Neural cell (in vitro differentiated cells): Measurements from ENCODE around the gene SLC2A4RG. TPM values are rescaled to one million over a fixed set of nuclear protein-coding genes. Genes with fewer than 3 reads are reported as not detected.

ENCODE experiments used
- H2AFZ ChIP-seq: fragments of 200-600, 300-800 bp; sonication (generic), shearing (Covaris generic); 2 replicates; pipeline ENCODE4 v1.6.0; 2014; ENCODE audit warnings: low read depth, mild to moderate bottlenecking, antibody characterized with exemption, low read length, moderate library complexity
- H3F3A ChIP-seq: fragments of 200-600 bp; shearing (Covaris generic); 2 replicates; pipeline ENCODE4 v1.6.1; 2016; ENCODE audit warnings: mild to moderate bottlenecking, moderate library complexity, mixed read lengths, antibody characterized with exemption, low read length; ENCODE audit not compliant: insufficient read depth, poor library complexity, severe bottlenecking
- H3K27ac ChIP-seq: fragments of 200-600, 300-800 bp; sonication (generic), shearing (Covaris generic); 2 replicates; pipeline ENCODE4 v1.5.1; 2014; ENCODE audit warnings: mild to moderate bottlenecking, low read length, moderate library complexity
- H3K27me3 ChIP-seq: fragments of 300-800, 200-600 bp; sonication (generic), shearing (Covaris generic); 2 replicates; pipeline ENCODE4 v1.6.0; 2014; ENCODE audit warnings: mild to moderate bottlenecking, low read depth, low read length, moderate library complexity; ENCODE audit not compliant: insufficient read depth
- H3K36me3 ChIP-seq: fragments of 300-800, 200-600 bp; sonication (generic), shearing (Covaris generic); 2 replicates; pipeline ENCODE4 v1.5.1; 2014; ENCODE audit warnings: mild to moderate bottlenecking, antibody characterized with exemption, low read length, moderate library complexity; ENCODE audit not compliant: insufficient read depth
- H3K4me2 ChIP-seq: fragments of 300-800, 200-600 bp; sonication (generic), shearing (Covaris generic); 2 replicates; pipeline ENCODE4 v1.6.0; 2014; ENCODE audit warnings: mild to moderate bottlenecking, low read length
- H3K4me3 ChIP-seq: fragments of 300-800, 200-600 bp; sonication (generic), shearing (Covaris generic); 2 replicates; pipeline ENCODE4 v1.5.1; 2014; ENCODE audit warnings: mild to moderate bottlenecking, low read length, moderate library complexity
- H3K79me2 ChIP-seq: fragments of 200-600 bp; shearing (Covaris generic); replicated peaks from 2 replicates; pipeline ENCODE4 v1.6.0; 2014; ENCODE audit warnings: mild to moderate bottlenecking, low read length, moderate library complexity; ENCODE audit not compliant: insufficient read depth
- H3K9ac ChIP-seq: fragments of 300-800, 200-600 bp; sonication (generic), shearing (Covaris generic); 2 replicates; pipeline ENCODE4 v1.6.1; 2016; ENCODE audit warnings: mild to moderate bottlenecking, low read length, mixed read lengths
- H3K9me2 ChIP-seq: fragments of 200-600 bp; shearing (Covaris generic); 2 replicates; pipeline ENCODE4 v1.6.1; 2016; ENCODE audit warnings: mild to moderate bottlenecking, low read length, mixed read lengths; ENCODE audit not compliant: insufficient read depth
- H3K9me3 ChIP-seq: fragments of 200-600, 300-800 bp; sonication (generic), shearing (Covaris generic); 2 replicates; pipeline ENCODE4 v1.6.1; 2016; ENCODE audit warnings: mild to moderate bottlenecking, mixed run types, low read length, moderate library complexity, mixed read lengths
- H4K20me1 ChIP-seq: fragments of 200-600 bp; shearing (Covaris generic); 2 replicates; pipeline ENCODE4 v1.6.1; 2016; ENCODE audit warnings: mild to moderate bottlenecking, mixed run types; ENCODE audit not compliant: insufficient read depth
- EP300 ChIP-seq: fragments of 450-650 bp; conservative IDR thresholded peaks from 2 replicates; pipeline ENCODE4 v1.6.1; 2014; ENCODE audit warnings: antibody characterized with exemption, mild to moderate bottlenecking, moderate library complexity; ENCODE audit not compliant: poor library complexity, severe bottlenecking
- EZH2 ChIP-seq: fragments of 200-600, 300-800 bp; shearing (Covaris generic), sonication (generic); IDR thresholded peaks from 2 replicates; pipeline ENCODE4 v1.6.1; 2014; ENCODE audit warnings: antibody characterized with exemption, low read length, borderline replicate concordance, mild to moderate bottlenecking; ENCODE audit not compliant: insufficient read depth, poor library complexity, severe bottlenecking
- MXI1 ChIP-seq: fragments of 450-650 bp; conservative IDR thresholded peaks from 2 replicates; pipeline ENCODE4 v1.6.1; 2014; ENCODE audit warnings: antibody characterized with exemption, mild to moderate bottlenecking; ENCODE audit not compliant: poor library complexity, severe bottlenecking
- POLR2AphosphoS5 ChIP-seq: IDR thresholded peaks from 2 replicates; pipeline ENCODE4 v1.6.1; 2012
- RAD21 ChIP-seq: fragments of 450-650 bp; conservative IDR thresholded peaks from 2 replicates; pipeline ENCODE4 v1.6.1; 2014; ENCODE audit warnings: antibody characterized with exemption, mild to moderate bottlenecking, moderate library complexity
- SMC3 ChIP-seq: fragments of 450-650 bp; conservative IDR thresholded peaks from 2 replicates; pipeline ENCODE4 v1.6.1; 2014; ENCODE audit warnings: antibody characterized with exemption, mild to moderate bottlenecking, moderate library complexity; ENCODE audit not compliant: poor library complexity
- TAF1 ChIP-seq: IDR thresholded peaks from 2 replicates; pipeline ENCODE4 v1.6.1; 2012; ENCODE audit warnings: low read depth
- polyA plus RNA-seq: library from polyadenylated mRNA; depleted of rRNA; stranded (reverse); fragments of >200 nt; gene quantifications from 2 replicates; pipeline ENCODE4 v1.2.3, GENCODE V29; 2014
- TF ChIP-seq, protein P1 (sequence below): fragments of 450-650 bp; IDR thresholded peaks from 2 replicates; pipeline ENCODE4 v1.5.1; 2014; ENCODE audit warnings: antibody characterized with exemption, mild to moderate bottlenecking, moderate library complexity; ENCODE audit not compliant: poor library complexity, severe bottlenecking
- TF ChIP-seq, protein P2 (sequence below): IDR thresholded peaks from 2 replicates; pipeline ENCODE4 v1.6.1; 2012; ENCODE audit warnings: borderline replicate concordance

SLC2A4RG gene
- polyA plus RNA-seq, 1 donor from 2014 or later, result 52.1 TPM

DNA sequence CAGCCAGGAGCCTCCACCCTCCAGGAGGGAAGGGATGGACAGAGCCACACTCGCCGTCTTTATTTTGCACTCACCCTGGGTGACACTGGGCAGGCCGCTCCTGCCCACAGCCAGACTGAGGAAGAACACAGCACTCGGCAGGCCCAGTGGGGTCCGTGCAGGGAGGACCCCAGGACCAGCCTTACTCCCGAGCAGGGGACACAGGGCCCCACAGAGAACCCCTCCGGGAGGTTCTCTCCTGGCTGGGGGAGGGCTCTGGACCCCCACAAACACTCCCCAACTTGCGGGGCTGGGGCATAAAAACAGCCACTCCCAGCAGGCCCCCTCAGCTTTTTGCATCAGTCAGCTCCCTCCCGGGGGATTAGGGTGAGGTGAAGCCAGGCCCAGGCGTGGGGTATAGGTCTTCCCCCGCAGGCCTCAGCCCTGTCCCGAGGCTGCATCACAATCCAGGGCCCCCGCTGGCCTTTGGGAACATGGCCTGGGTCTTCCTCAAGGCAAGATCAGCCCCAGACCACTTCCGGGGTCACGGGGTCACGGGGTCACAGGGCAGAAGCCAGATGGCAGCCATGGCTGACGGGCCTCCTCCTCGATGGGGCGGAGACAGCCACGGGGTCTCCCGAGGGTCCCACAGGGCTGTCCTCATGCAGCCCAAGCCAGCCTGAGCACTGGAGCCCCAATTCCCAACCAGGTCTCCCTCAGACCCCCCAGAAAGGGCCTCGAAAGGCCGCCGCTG lies 39.9 kb upstream of the SLC2A4RG start:
- Histone ChIP-seq H3K9ac (no peak overlapping the region), H3K4me2 (no peak overlapping the region)

DNA sequence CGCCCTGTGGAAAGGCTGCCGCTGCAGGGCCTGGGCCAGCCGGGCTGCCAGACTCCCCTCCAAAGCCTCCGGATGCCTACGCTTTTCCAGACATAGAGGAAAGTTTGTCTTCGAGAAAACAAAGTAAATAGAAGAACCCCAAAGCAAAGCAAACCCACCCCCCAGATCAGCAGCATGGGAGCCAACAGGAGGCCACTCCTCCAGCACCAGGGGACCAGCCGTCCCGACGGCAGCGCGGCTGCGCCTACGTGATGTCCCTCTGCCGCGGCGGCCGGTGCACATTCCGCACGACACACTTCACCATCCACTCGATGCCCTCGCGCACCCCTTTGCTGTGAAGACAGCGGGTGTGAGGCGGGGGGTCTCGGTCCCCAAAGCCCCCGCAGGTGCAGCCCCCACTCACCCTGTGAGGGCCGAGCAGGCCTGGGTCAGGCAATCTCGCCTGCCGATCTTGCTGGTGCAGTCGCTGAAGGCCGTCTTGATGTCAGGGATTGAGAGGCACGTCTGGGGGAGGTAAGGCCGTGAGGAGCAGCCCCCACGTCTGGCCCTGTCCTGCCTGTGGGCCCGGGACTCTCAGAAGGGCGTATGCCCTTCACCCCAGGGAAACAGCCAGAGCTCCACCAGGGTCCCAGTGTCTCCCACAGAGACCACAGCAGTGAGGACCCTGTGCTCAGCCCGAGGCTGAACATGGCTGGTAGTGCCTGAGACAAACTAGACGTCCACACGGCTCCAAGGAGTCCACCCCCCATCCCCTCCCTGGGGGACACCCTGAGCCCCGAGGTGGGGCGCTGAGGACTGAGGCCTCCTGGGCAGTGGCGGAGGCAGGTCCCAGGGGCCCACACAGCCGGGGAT lies 39.2 kb upstream of the SLC2A4RG start:
- H3K9me3 ChIP-seq, result no peaks in the 10 kb centered on the region
- H3K9me2 ChIP-seq, result no peaks in the 10 kb centered on the region
- no peak overlapping the region for H3K4me2 ChIP-seq
- no peaks in the 10 kb centered on the region for H3K36me3 ChIP-seq
- no peak overlapping the region for H3K4me3 ChIP-seq
- no peak overlapping the region for H2AFZ ChIP-seq
- H4K20me1 ChIP-seq, result no peaks in the 10 kb centered on the region
- no peak overlapping the region for H3K9ac ChIP-seq
- no peaks in the 10 kb centered on the region for H3K79me2 ChIP-seq
- no peak overlapping the region for H3K27ac ChIP-seq
- H3F3A ChIP-seq, result no peaks in the 10 kb centered on the region
- H3K27me3 ChIP-seq, result no peaks in the 10 kb centered on the region
- no peak for TF ChIP-seq EZH2
- TF ChIP-seq EP300, result no peak
- TF ChIP-seq MXI1, result no peak
- no peak for TF ChIP-seq TAF1
- TF ChIP-seq, protein P1, sequence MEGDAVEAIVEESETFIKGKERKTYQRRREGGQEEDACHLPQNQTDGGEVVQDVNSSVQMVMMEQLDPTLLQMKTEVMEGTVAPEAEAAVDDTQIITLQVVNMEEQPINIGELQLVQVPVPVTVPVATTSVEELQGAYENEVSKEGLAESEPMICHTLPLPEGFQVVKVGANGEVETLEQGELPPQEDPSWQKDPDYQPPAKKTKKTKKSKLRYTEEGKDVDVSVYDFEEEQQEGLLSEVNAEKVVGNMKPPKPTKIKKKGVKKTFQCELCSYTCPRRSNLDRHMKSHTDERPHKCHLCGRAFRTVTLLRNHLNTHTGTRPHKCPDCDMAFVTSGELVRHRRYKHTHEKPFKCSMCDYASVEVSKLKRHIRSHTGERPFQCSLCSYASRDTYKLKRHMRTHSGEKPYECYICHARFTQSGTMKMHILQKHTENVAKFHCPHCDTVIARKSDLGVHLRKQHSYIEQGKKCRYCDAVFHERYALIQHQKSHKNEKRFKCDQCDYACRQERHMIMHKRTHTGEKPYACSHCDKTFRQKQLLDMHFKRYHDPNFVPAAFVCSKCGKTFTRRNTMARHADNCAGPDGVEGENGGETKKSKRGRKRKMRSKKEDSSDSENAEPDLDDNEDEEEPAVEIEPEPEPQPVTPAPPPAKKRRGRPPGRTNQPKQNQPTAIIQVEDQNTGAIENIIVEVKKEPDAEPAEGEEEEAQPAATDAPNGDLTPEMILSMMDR, result no peak
- TF ChIP-seq, protein P2, sequence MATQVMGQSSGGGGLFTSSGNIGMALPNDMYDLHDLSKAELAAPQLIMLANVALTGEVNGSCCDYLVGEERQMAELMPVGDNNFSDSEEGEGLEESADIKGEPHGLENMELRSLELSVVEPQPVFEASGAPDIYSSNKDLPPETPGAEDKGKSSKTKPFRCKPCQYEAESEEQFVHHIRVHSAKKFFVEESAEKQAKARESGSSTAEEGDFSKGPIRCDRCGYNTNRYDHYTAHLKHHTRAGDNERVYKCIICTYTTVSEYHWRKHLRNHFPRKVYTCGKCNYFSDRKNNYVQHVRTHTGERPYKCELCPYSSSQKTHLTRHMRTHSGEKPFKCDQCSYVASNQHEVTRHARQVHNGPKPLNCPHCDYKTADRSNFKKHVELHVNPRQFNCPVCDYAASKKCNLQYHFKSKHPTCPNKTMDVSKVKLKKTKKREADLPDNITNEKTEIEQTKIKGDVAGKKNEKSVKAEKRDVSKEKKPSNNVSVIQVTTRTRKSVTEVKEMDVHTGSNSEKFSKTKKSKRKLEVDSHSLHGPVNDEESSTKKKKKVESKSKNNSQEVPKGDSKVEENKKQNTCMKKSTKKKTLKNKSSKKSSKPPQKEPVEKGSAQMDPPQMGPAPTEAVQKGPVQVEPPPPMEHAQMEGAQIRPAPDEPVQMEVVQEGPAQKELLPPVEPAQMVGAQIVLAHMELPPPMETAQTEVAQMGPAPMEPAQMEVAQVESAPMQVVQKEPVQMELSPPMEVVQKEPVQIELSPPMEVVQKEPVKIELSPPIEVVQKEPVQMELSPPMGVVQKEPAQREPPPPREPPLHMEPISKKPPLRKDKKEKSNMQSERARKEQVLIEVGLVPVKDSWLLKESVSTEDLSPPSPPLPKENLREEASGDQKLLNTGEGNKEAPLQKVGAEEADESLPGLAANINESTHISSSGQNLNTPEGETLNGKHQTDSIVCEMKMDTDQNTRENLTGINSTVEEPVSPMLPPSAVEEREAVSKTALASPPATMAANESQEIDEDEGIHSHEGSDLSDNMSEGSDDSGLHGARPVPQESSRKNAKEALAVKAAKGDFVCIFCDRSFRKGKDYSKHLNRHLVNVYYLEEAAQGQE, result no peak
- TF ChIP-seq POLR2AphosphoS5, result no peak

More for the DNA sequence above, 39.9 kb upstream of the SLC2A4RG start:
- Histone ChIP-seq H3K36me3 (no peaks in the 10 kb centered on the region), H3F3A (no peaks in the 10 kb centered on the region), H3K9me3 (no peaks in the 10 kb centered on the region), H4K20me1 (no peaks in the 10 kb centered on the region), H2AFZ (no peak overlapping the region), H3K4me3 (no peak overlapping the region), H3K9me2 (no peaks in the 10 kb centered on the region), H3K79me2 (no peaks in the 10 kb centered on the region), H3K27me3 (no peaks in the 10 kb centered on the region), H3K27ac (no peak overlapping the region)
- TF ChIP-seq, protein P1, result no peak
- TF ChIP-seq RAD21 (no peak), SMC3 (no peak), POLR2AphosphoS5 (no peak), EZH2 (no peak), TAF1 (no peak), MXI1 (no peak), EP300 (no peak)
- TF ChIP-seq, protein P2, result no peak
